Nucleus accumbens (tissue), 56 donors: ENCODE measurements around the gene MYO15B.
A peak's percentile ranks its signal among the peaks of the same experiment; 100 is the strongest.

Experiments used
- DNase-seq, 56 donors: peaks; one replicate each; lab custom pipeline; 2025; lab: John Stamatoyannopoulos, UW

Gene MYO15B

DNA sequence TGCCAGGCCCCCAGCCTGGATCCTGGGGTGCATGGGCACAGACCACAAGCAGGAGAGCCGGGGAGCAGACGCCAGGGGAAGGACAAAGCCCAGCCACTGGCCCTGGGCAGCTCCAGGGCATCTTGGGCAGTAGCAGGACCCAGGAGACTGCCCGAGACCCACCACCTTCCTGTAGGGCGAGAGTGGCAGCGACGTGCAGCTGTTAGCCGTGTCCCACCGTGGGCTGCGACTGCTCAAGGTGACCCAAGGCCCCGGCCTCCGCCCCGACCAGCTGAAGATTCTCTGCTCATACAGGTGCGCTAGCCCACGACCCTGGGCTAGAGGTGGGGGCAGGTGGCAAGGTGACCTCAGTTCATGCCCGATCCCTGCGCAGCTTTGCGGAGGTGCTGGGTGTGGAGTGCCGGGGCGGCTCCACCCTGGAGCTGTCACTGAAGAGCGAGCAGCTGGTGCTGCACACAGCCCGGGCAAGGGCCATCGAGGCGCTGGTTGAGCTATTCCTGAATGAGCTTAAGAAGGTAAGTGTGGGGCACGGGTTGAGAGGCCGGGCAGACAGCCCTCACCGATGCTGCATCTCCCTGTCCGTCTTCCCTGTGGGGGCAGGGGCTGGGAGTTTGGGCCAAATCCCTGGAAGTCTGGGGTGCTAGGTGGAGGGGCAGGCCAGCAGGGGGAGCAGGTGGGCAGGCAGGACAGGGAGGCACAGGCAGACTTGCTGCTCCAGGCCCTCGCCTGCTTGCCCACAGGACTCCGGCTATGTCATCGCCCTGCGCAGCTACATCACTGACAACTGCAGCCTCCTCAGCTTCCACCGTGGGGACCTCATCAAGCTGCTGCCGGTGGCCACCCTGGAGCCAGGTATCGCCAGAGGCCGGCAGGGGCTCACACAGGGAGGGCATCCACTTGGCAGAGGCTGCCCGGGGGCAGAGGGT is 32.2 kb downstream of the MYO15B start:
- peak in 10 of 56 donors; percentile 9 to 32 (median 16) for DNase-seq

DNA sequence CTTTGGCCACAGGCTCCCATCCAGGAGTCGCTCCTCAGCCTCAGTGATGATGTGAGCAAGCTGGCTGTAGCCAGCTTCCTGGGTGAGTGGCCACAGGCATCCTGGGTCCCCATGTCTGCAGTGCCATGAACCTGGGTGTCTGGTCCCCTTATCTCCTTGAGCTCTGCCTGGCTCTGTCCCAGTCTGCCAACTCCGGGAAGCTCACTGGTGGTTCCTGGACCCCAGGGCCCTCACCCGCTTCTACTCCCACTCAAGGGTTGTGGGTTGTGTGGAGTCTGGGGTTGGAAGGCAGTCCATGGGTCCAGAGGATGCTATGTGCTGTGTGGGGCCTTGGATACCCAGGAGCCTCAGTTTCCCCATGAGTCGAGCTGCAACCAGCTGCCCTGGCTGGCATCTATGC is 33.9 kb downstream of the MYO15B start:
- DNase-seq = no peak

- no peak for DNase-seq
Measured at GRCh38 chr17:75622076-75622475, 34.5 kb downstream of the MYO15B start.

DNA sequence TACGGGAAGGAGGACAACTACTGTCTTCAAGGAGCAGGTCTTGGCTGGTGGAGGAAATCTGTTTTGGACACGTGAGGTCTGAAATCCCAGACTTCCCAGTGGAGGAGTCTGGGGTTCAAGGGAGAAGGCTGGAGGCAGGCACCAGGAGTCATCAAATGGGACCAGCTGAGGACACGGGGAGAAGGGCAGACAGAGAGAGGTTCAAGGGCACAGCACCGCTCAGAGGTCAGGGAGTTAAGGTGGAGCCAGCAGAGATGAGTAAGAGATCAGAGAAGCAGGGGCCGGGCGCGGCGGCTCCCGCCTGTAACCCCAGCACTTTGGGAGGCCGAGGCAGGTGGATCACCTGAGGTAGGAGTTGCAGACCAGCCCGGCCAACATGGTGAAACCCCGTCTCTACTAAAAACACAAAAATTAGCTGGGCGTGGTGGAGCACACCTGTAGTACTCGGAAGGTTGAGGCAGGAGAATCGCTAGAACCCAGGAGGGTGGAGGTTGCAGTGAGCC is 35.2 kb downstream of the MYO15B start:
- no peak for DNase-seq

GRCh38 chr17:75623386-75623785 is 35.8 kb downstream of the MYO15B start:
- DNase-seq = no peak

DNA sequence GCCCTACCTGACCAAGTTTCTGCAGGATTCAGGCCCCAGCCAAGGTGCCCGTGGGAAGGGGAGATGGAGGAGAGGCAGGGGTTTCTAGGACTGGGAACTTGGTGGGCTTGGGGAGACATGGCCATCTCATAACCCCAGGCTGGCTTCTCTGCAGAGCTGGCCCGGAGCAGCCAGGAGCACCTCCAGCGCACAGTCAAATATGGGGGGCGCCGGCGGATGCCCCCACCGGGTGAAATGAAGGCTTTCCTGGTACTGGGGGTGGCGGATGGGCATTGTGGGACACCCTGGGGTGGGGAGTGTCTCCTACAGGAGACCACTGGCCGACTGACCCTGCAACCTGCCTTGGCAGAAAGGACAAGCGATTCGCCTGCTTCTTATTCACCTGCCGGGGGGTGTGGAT is 36.4 kb downstream of the MYO15B start:
- DNase-seq = no peak

DNA sequence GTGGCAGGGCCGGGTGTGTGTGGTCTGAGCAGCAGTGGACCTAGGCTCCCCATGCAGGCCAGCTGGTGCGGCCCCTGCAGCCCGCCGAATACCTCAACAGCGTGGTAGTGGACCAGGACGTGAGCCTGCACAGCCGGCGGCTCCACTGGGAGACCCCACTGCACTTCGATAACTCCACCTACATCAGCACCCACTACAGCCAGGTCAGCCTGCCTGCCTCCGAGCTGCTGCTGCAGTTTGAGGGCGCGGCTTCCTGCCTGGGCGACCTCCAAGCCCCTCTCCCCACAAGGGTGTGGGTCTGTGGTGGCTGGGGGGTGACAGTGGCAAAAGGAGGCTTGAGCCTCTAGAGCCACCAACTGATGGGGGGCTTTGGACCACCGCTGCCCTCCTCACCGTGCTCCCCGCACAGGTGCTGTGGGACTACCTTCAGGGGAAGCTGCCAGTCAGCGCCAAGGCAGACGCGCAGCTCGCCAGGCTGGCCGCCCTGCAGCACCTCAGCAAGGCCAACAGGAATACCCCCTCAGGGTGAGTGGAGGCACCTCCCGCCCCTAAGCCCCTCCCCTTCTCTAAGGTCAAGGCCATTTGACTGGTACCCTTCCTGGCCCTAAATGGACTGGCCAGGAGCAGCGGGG is 37.2 kb downstream of the MYO15B start:
- no peak for DNase-seq

DNA sequence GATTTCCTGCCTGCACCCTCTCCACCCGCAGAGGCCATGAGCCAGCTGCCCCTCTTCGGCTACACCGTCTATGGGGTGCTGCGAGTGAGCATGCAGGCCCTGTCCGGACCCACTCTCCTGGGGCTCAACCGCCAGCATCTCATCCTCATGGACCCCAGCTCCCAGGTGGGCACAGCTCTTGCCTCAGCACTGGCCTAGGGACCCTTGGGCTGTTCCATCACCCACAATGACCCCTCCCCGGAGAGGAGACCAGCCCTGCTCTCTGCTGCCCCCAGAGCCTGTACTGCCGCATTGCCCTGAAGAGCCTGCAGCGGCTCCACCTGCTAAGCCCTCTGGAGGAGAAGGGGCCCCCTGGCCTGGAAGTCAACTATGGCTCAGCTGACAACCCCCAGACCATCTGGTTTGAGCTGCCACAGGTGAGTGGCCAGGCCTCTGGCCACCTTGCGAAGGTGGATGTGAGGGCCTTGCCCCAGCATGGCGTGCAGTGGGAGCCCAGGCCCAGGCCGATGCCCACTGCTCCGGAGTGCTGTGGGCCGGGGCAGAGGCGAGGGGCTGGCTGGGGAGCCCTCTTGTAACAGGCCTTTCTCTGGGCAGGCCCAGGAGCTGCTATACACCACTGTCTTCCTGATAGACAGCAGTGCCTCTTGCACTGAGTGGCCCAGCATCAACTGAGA is 38.4 kb downstream of the MYO15B start:
- peak in 13 of 56 donors; percentile 8 to 46 (median 26) for DNase-seq

- DNase-seq = no peak
Measured at GRCh38 chr17:75626496-75627038, 39.0 kb downstream of the MYO15B start.

DNA sequence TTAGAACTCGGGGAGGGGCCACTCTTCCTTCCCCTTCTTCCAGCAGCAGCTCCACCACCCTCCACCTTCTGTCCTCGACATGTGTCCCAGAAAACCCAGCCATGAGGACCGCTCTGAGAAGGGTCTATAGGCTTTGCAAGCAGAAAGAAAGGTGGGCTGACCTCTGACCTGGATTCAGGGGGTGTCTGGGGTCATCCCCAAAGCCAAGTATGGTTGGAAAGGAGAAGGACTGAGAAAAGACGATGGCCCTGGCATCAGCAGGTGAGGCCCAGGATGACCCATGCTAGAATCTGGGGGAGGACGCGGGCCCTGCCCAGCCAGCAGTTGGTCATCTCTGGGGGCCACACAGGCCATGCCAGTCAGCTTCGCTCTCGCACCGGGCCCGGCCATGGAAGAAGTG is 39.5 kb downstream of the MYO15B start:
- DNase-seq = no peak

GRCh38 chr17:75628425-75628824 is 40.8 kb downstream of the MYO15B start:
- no peak for DNase-seq

GRCh38 chr17:75629157-75629556 is 41.6 kb downstream of the MYO15B start:
- DNase-seq = no peak

DNA sequence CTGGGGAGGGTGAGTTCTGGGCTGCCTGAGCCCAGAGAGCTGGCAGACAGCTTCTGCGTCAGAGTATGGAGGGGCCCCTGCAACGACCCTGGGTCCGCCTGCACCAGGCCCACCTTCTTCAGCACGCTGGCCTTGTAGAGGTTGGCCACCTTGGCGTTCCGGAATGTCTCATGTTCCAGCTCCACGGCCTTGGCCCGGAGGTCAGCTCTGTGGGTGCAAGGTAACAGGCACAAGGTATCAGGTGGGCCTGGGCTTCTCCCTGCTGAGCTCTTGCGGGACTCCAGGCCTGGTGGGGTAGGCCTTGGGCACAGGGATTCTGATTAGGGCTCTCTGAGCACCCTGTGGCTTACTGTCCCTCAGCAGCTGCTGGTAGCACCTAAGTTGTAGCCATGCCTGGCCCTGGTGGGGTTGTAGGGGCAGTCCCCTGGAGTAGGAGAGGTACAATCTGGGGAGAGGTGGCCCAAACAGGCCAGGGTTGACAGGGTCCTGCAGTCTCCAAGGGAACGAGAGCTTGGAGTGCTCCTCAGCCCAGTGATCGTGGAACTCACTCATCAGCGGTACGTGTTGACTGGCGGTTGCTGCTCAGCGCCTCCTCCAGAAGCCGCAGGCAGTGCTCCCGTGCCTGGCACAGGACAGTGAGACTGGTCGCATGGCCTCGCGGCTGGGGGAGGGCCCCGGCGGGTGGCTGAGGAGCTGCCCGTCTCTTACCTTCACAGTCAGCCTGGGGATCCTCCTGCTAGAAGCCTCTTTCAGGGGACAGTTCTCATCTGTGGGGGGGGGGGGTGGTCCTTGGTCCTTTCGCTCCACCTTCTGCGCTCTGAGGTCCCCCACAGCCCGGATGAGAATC is 42.7 kb downstream of the MYO15B start:
- no peak for DNase-seq

GRCh38 chr17:75631353-75631752 is 43.8 kb downstream of the MYO15B start:
- DNase-seq = no peak

DNA sequence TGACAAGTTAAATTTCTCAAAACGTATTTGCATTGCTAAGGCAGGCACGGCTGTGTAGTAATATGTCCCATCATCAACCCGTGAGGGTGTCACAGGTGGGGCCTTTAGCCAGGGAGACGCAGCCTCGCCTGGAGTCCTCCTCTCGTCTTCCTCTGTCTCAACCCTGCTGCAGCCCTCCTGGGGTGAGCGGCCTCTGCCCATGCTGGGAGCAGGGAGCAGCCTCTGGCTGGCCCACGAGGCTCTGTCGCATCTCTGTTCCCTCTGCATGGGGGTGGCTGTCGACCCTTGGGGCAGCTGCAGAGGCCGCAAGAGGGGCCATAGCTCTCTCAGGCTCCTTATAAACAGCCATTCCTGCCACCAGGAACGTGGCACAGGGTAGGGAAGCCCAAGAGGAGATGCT is 44.8 kb downstream of the MYO15B start:
- DNase-seq = no peak

DNA sequence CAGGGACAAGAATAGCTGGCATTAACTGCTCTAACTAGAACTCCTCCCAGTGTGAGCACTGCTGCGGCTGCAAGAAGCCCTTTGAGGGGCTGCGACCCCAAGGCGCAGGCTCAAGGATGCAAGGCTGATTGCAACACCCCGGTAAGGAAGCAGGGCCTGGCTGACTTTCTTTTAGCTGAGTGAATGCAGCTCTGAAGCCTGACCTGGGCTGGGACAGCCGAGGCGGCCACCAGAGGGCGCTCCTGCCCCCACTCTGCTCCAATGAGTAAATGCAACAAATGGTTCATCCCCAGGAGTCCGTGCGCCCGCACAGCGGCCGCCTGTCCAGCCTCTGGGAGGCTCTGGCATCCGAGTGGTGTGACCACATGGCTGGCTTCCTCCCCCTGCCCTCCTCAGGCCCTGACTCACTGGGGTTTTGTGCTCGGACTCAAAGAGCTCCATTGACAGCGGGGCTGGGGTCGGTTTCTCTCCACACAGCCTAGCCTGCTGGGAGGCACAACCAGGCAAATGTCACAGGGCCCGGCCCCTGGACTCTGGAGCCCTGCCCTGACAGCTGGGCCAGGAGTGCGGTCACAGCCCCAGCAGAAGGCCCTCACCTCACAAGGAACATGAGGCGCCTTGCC is 45.4 kb downstream of the MYO15B start, which contains the start of gene SMIM5:
SMIM5 (plus strand) TSS at position 572 of the 623 bp plus-strand sequence. CDS start 6,768 bp downstream, outside the sequence.
- peak; percentile 62 to 98 (median 94) for DNase-seq

DNA sequence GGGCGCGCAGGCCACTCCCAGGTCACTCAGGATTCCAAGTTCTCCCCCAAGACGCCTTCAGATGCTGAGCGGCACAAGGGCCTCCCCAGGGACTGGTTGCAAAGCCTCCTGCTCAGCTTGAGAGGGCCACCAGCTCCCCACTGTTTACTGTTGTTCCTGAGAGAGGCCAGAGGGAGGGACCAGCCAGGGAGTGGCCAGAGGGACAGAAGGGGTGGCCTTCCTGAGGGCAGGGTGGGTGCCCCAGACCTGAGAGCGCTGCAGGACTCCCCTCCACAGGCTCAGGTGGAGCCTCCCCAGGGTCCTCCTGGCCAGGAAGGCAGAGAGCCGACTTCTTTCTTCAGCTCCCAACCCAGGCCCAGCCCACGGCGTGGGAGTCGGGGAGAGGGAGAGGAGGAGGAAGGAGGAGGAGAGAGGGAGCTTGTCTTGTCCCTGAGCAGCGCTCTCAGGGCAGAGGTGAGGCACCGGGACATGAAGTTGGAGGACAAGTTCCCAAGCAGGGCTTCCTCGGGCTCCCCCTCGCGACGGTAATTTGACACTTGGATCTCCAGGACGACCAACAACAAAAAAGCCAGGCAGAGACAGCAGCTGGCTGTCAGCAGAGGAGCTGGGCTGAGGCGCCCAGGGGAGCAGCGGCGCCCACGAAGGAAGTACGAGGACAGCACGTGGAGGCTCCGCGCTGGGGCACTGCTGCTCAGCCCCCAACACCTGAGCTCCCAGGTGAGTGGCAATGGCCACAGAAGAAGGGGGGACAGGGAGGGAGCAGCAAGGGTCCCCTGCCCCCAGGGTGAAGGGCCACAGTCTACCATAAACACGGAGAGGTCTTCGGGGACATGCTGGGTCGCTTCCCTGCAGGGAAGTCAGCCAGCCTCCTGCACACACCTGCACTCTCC is 46.1 kb downstream of the MYO15B start:
- peak in 54 of 56 donors; percentile 23 to 88 (median 68) for DNase-seq

GRCh38 chr17:75634376-75634740 is 46.8 kb downstream of the MYO15B start:
- no peak for DNase-seq
